Naive thymus-derived CD4-positive, alpha-beta T cell (primary cell): ENCODE measurements around the gene APP. TPM values are rescaled to one million over a fixed set of nuclear protein-coding genes. Genes with fewer than 3 reads are reported as not detected.
A peak's percentile ranks its signal among the peaks of the same experiment; 100 is the strongest.

ENCODE experiments used
- ATAC-seq: fragments of 150-1000 bp; cut with Tn5 transposase; 2 replicates; pipeline ENCODE4 v1.10.0; 2021; ENCODE audit warnings: mild to moderate bottlenecking, moderate library complexity
- CTCF ChIA-PET: fragments of 350-600 bp; sonication (Branson Sonifier 250); formaldehyde crosslinking; loops from one replicate; lab custom pipeline; 2021; ENCODE audit warnings: antibody characterized with exemption; lab: Charles Lee
- POLR2A ChIA-PET: fragments of 350-600 bp; sonication (Branson Sonifier 250); formaldehyde crosslinking; loops from one replicate; lab custom pipeline; 2021; ENCODE audit warnings: antibody characterized with exemption, inconsistent platforms; lab: Charles Lee
- DNase-seq, 9 donors: peaks; one replicate each; pipeline versions ENCODE4 v3.0.0 to v3.0.0-alpha.2; 2020 to 2022; ENCODE audit warnings: mixed read lengths in 1 of 9
- H3K27ac ChIP-seq: one replicate; pipeline ENCODE4 v1.7.0; 2013; ENCODE audit warnings: mild to moderate bottlenecking, low read depth, low read length, moderate library complexity
- H3K27me3 ChIP-seq, 2 donors: one replicate each; pipeline ENCODE4 v1.7.0; 2013; ENCODE audit warnings: low read length in 2 of 2, mild to moderate bottlenecking in 2 of 2, moderate library complexity in 2 of 2; ENCODE audit not compliant: control insufficient read depth in 2 of 2, insufficient read depth in 2 of 2
- H3K36me3 ChIP-seq, 3 experiments: 1 replicate in 2 of 3; 2 replicates in 1 of 3; pipeline ENCODE4 v1.7.0; 2013; ENCODE audit warnings: low read length in 3 of 3, mild to moderate bottlenecking in 3 of 3, moderate library complexity in 1 of 3; ENCODE audit not compliant: insufficient read depth in 3 of 3, control insufficient read depth in 2 of 3
- H3K4me1 ChIP-seq, 2 donors: one replicate each; pipeline ENCODE4 v1.7.0; 2013; ENCODE audit warnings: low read length in 2 of 2, mild to moderate bottlenecking in 2 of 2, moderate library complexity in 1 of 2; ENCODE audit not compliant: control insufficient read depth in 2 of 2, insufficient read depth in 2 of 2
- H3K4me3 ChIP-seq: 2 replicates; pipeline ENCODE4 v1.7.0; 2013; ENCODE audit warnings: mild to moderate bottlenecking, low read length
- H3K9me3 ChIP-seq, 3 experiments: 1 replicate in 2 of 3; 2 replicates in 1 of 3; pipeline ENCODE4 v1.7.0; 2013; ENCODE audit warnings: low read length in 3 of 3; ENCODE audit not compliant: control insufficient read depth in 2 of 3
- H3K27ac Mint-ChIP-seq, 9 donors: one replicate each; pipeline ENCODE4 v1.8.0; 2020 to 2022; ENCODE audit warnings: mixed read lengths in 9 of 9, mild to moderate bottlenecking in 8 of 9, moderate library complexity in 5 of 9, inconsistent platforms in 2 of 9
- H3K27me3 Mint-ChIP-seq, 5 donors: one replicate each; pipeline ENCODE4 v1.8.0; 2021 to 2022; ENCODE audit warnings: mixed read lengths in 5 of 5, mild to moderate bottlenecking in 1 of 5
- H3K36me3 Mint-ChIP-seq, 5 donors: one replicate each; pipeline ENCODE4 v1.8.0; 2020 to 2022; ENCODE audit warnings: mixed read lengths in 5 of 5, mild to moderate bottlenecking in 3 of 5, inconsistent platforms in 1 of 5
- H3K4me1 Mint-ChIP-seq, 7 donors: one replicate each; pipeline ENCODE4 v1.8.0; 2020 to 2022; ENCODE audit warnings: mixed read lengths in 7 of 7, mild to moderate bottlenecking in 3 of 7, inconsistent platforms in 1 of 7
- H3K4me3 Mint-ChIP-seq, 10 donors: one replicate each; pipeline ENCODE4 v1.8.0; 2020 to 2022; ENCODE audit warnings: mild to moderate bottlenecking in 10 of 10, mixed read lengths in 10 of 10, moderate library complexity in 6 of 10, inconsistent platforms in 2 of 10
- H3K9me3 Mint-ChIP-seq, 11 donors: one replicate each; pipeline ENCODE4 v1.8.0; 2020 to 2022; ENCODE audit warnings: mixed read lengths in 11 of 11, mild to moderate bottlenecking in 4 of 11, inconsistent platforms in 1 of 11, moderate library complexity in 1 of 11
- intact Hi-C, 2 donors: fragments of 100-400 bp; cut with micrococcal nuclease; formaldehyde crosslinking; loops; one replicate each; pipeline ENCODE4 v1.15.1; 2023
- polyA plus RNA-seq, 2 donors: library from polyadenylated mRNA; unstranded; fragments of 300-500 nt; fragmentation: Illumina TruSeq; gene quantifications; one replicate each; pipeline ENCODE4 v1.2.3, GENCODE V29; 2021
- total RNA-seq, 6 experiments: library from RNA in 5 of 6; stranded (reverse) in 5 of 6; gene quantifications; 1 replicate in 5 of 6; 2 replicates in 1 of 6; pipeline ENCODE4 v1.2.3 and lab custom pipeline; 2021 to 2026

APP gene
- total and polyA plus RNA-seq, 7 experiments from 2014 or later, result 19.8 to 68.0 (median 54.9) TPM

DNA sequence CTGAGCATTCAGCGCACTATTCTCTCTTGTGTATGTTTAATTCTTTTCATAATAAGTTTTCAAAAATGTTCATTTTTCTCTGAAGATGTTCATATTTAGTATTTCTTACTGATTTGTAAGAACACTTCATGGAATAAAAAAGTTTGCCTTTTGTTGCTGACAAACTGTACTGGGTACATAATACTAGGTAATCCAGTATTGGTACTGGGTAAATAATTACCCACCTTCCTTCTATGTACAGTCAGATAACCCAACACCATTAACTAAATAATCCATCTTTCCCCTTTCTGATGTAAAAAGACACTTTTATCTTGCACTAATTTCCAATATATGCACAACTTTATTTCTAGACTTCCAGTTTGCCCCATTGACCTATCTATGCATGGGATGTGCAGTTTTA lies 23.9 kb downstream of the APP start:
- POLR2A ChIA-PET, result interaction anchor here (1.2 kb wide), 1 partner anchor 22 kb away, joined by 4 read pairs; no protein-coding TSS in a partner anchor
- Mint-ChIP-seq H3K27me3 (no peaks in the 10 kb centered on the region), H3K9me3 (peaks cover 0 to 2% (median 0%) of the 10 kb centered on the region in 11 donors), H3K4me1 (peaks cover 13 to 28% (median 21%) of the 10 kb centered on the region in 7 donors), H3K4me3 (no peak overlapping the region), H3K27ac (no peak overlapping the region), H3K36me3 (peaks cover 0 to 21% (median 4%) of the 10 kb centered on the region in 5 donors)
- DNase-seq (no peak), ATAC-seq (no peak)
- Histone ChIP-seq H3K4me3 (no peak overlapping the region), H3K27me3 (no peaks in the 10 kb centered on the region), H3K36me3 (no peaks in the 10 kb centered on the region), H3K4me1 (peaks cover 0 to 18% of the 10 kb centered on the region in 2 donors), H3K9me3 (no peaks in the 10 kb centered on the region), H3K27ac (no peak overlapping the region)
- CTCF ChIA-PET, result no interaction called here
- intact Hi-C loops, result loop anchor here in 1 of 2 donors (1.0 kb wide), 1 partner anchor 12 kb away; no protein-coding TSS in a partner anchor

- Mint-ChIP-seq H3K4me1 (peaks cover 13 to 24% (median 20%) of the 10 kb centered on the region in 7 donors), H3K4me3 (no peak overlapping the region), H3K27ac (peak overlapping the region in 1 of 9 donors; percentile 62), H3K27me3 (no peaks in the 10 kb centered on the region), H3K36me3 (peaks cover 0 to 29% (median 9%) of the 10 kb centered on the region in 5 donors), H3K9me3 (peaks cover 0 to 2% (median 0%) of the 10 kb centered on the region in 11 donors)
- H3K27me3 ChIP-seq, result no peaks in the 10 kb centered on the region
- intact Hi-C loops, result no loop called here
- POLR2A ChIA-PET, result no interaction called here
- H3K4me3 ChIP-seq, result no peak overlapping the region
- H3K9me3 ChIP-seq, result no peaks in the 10 kb centered on the region
- ATAC-seq (no peak), DNase-seq (no peak)
- CTCF ChIA-PET, result interaction anchor here (0.6 to 1.7 kb wide), 2 partner anchors 23 to 79 kb away, joined by 3 read pairs; no protein-coding TSS in a partner anchor
- peaks cover 0 to 17% of the 10 kb centered on the region in 2 donors for H3K4me1 ChIP-seq
- no peak overlapping the region for H3K27ac ChIP-seq
- H3K36me3 ChIP-seq, result no peaks in the 10 kb centered on the region
Measured at GRCh38 chr21:26144031-26144430, 26.5 kb downstream of the APP start.

- CTCF ChIA-PET, result no interaction called here
- DNase-seq (no peak), ATAC-seq (no peak)
- Histone ChIP-seq H3K9me3 (no peaks in the 10 kb centered on the region), H3K4me3 (no peak overlapping the region), H3K27me3 (no peaks in the 10 kb centered on the region), H3K4me1 (no peaks in the 10 kb centered on the region), H3K36me3 (no peaks in the 10 kb centered on the region), H3K27ac (no peak overlapping the region)
- intact Hi-C loops, result no loop called here
- Mint-ChIP-seq H3K36me3 (peaks cover 0 to 31% (median 5%) of the 10 kb centered on the region in 5 donors), H3K9me3 (no peaks in the 10 kb centered on the region), H3K27ac (no peak overlapping the region), H3K4me3 (no peak overlapping the region), H3K4me1 (peaks cover under 1 to 16% (median 8%) of the 10 kb centered on the region in 7 donors), H3K27me3 (no peaks in the 10 kb centered on the region)
- POLR2A ChIA-PET, result no interaction called here
Measured at GRCh38 chr21:26142363-26142762, 28.2 kb downstream of the APP start.

DNA sequence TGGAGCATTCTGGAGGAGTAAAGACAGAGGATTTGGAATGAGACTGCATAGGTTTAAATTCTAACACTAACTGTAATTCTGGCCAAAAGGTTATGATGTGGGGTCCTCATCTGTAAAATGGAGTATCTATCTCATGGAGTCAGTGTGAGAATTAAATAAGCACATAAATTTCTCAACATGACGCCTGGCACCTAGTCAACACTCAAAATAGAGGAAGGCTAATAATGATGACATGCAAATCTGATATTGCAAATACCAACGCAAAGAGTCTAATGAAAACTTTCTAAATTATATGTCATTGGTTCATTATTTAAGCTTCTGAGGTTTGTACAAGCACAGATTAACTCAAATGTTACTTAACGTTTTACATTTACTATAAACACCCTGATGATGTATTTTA lies 29.6 kb downstream of the APP start:
- Histone ChIP-seq H3K4me1 (peaks cover 0 to 3% of the 10 kb centered on the region in 2 donors), H3K9me3 (no peaks in the 10 kb centered on the region), H3K4me3 (no peak overlapping the region), H3K27me3 (no peaks in the 10 kb centered on the region), H3K36me3 (no peaks in the 10 kb centered on the region), H3K27ac (no peak overlapping the region)
- Mint-ChIP-seq H3K27me3 (no peaks in the 10 kb centered on the region), H3K4me1 (peaks cover 10 to 26% (median 13%) of the 10 kb centered on the region in 7 donors), H3K36me3 (peaks cover 0 to 31% (median 5%) of the 10 kb centered on the region in 5 donors), H3K27ac (peak overlapping the region in 1 of 9 donors; percentile 26), H3K9me3 (no peaks in the 10 kb centered on the region), H3K4me3 (no peak overlapping the region)
- DNase-seq, result no peak
- POLR2A ChIA-PET, result no interaction called here
- no peak for ATAC-seq
- intact Hi-C loops, result no loop called here
- CTCF ChIA-PET, result no interaction called here

- ChIA-PET CTCF (no interaction called here), POLR2A (no interaction called here)
- Histone ChIP-seq H3K27ac (no peak overlapping the region), H3K9me3 (no peaks in the 10 kb centered on the region), H3K4me1 (peaks cover 0 to 3% of the 10 kb centered on the region in 2 donors), H3K27me3 (no peaks in the 10 kb centered on the region), H3K36me3 (no peaks in the 10 kb centered on the region), H3K4me3 (no peak overlapping the region)
- peaks cover 10 to 30% (median 13%) of the 10 kb centered on the region in 7 donors for H3K4me1 Mint-ChIP-seq
- intact Hi-C loops, result no loop called here
- ATAC-seq (peak; percentile 81), DNase-seq (no peak)
- H3K36me3 Mint-ChIP-seq, result peaks cover 0 to 29% (median 5%) of the 10 kb centered on the region in 5 donors
- no peaks in the 10 kb centered on the region for H3K9me3 Mint-ChIP-seq
- H3K27me3 Mint-ChIP-seq, result no peaks in the 10 kb centered on the region
- H3K27ac Mint-ChIP-seq, result no peak overlapping the region
- H3K4me3 Mint-ChIP-seq, result no peak overlapping the region
Measured at GRCh38 chr21:26140164-26140579, 30.4 kb downstream of the APP start.

DNA sequence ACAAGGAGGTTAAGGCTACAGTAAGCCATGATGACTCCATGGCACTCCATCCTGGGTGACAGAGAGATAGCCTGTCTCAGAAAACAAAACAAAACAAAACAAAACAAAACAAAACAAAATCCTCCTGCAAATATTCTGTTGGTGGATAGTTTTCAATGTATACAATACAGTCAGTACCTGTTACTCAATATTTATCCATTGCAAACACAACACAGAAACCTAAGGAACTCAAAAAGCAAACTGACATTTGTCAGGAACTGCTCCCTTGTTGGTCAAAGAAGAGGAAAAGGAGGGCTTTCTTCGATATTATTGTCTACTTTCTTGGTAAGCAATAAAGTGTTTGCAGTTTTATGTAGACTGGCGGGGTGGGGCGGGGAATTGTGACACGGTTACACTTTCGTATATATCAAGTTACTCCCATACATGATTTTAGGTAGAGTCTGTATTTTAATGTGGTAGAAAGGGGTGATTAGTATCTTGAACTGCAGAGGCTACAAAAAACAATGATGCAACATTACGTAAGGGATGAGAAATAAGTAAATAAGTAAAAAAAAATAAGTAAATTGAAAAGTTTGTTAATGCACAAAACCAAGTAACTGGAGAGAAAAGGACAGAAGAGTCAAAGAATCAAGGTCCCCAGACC lies 31.8 kb downstream of the APP start:
- no peaks in the 10 kb centered on the region for H3K27me3 ChIP-seq
- POLR2A ChIA-PET, result no interaction called here
- ATAC-seq, result no peak
- H3K9me3 ChIP-seq, result no peaks in the 10 kb centered on the region
- H3K4me3 Mint-ChIP-seq, result no peak overlapping the region
- no peak for DNase-seq
- CTCF ChIA-PET, result interaction anchor here (0.7 kb wide), 1 partner anchor 14 kb away, joined by 3 read pairs; no protein-coding TSS in a partner anchor
- H3K27ac Mint-ChIP-seq, result no peak overlapping the region
- H3K27me3 Mint-ChIP-seq, result no peaks in the 10 kb centered on the region
- H3K36me3 ChIP-seq, result no peaks in the 10 kb centered on the region
- peaks cover 0 to 24% (median 5%) of the 10 kb centered on the region in 5 donors for H3K36me3 Mint-ChIP-seq
- H3K4me3 ChIP-seq, result no peak overlapping the region
- H3K27ac ChIP-seq, result no peak overlapping the region
- H3K9me3 Mint-ChIP-seq, result no peaks in the 10 kb centered on the region
- H3K4me1 Mint-ChIP-seq, result peaks cover 8 to 34% (median 16%) of the 10 kb centered on the region in 7 donors
- intact Hi-C loops, result no loop called here
- peaks cover 0 to 3% of the 10 kb centered on the region in 2 donors for H3K4me1 ChIP-seq
